GM12878 (cell line): ENCODE measurements around the gene PI16. TPM values are rescaled to one million over a fixed set of nuclear protein-coding genes. Genes with fewer than 3 reads are reported as not detected.

Experiments
- ATAC-seq: fragments of 200-7000 bp; cut with Tn5 transposase; 3 replicates; pipeline ENCODE4 v1.9.1; 2020; ENCODE audit warnings: mild to moderate bottlenecking, moderate library complexity
- BruUV-seq: library from RNA; stranded (reverse); fragments of 400-500 nt; replicated peaks from 2 replicates; lab custom pipeline; 2021; lab: Mats Ljungman, UMichigan
- CTCF ChIA-PET: fragments of 300-600 bp; sonication (Branson Sonifier 250); formaldehyde crosslinking; extraction: SDS; loops from one replicate; lab custom pipeline; 2021; ENCODE audit warnings: inconsistent platforms; lab: Yijun Ruan, JAX
- POLR2A ChIA-PET: fragments of 350-600 bp; formaldehyde crosslinking; extraction: SDS; loops from one replicate; lab custom pipeline; 2021; ENCODE audit warnings: inconsistent platforms; lab: Charles Lee
- RAD21 ChIA-PET: fragments of 300-600 bp; sonication (Branson Sonifier 250); formaldehyde crosslinking; loops from one replicate; lab custom pipeline; 2023; ENCODE audit warnings: antibody characterized with exemption; ENCODE audit not compliant: unreplicated experiment; lab: Charles Lee
- SMC1A ChIA-PET: fragments of 300-600 bp; sonication (Branson Sonifier 250); formaldehyde crosslinking; loops from one replicate; lab custom pipeline; 2023; ENCODE audit not compliant: unreplicated experiment, uncharacterized antibody; lab: Charles Lee
- DNase-seq: peaks from one replicate; pipeline ENCODE4 v3.0.0-alpha.2; 2011; ENCODE audit warnings: low read depth, low spot score
- FAIRE-seq: peaks from 3 replicates; lab custom pipeline; 2011; peaks lifted over from hg19 to GRCh38; lab: Jason Lieb, UNC
- H2AFZ ChIP-seq: 2 replicates; pipeline ENCODE4 v1.6.0; 2011; ENCODE audit warnings: low read depth, low read length, control low read depth; ENCODE audit not compliant: control insufficient read depth
- H3K27ac ChIP-seq: 2 replicates; pipeline ENCODE4 v1.5.1; 2011; ENCODE audit warnings: control low read depth; ENCODE audit not compliant: control insufficient read depth, insufficient read depth
- H3K27me3 ChIP-seq, 2 experiments: replicated peaks in 1 of 2; 2 replicates each; pipeline versions ENCODE4 v1.6.0 to v1.6.1; 2011; ENCODE audit warnings: low read length in 1 of 2; ENCODE audit not compliant: control insufficient read depth in 2 of 2, insufficient read depth in 2 of 2
- H3K36me3 ChIP-seq, 2 experiments: 2 replicates each; pipeline ENCODE4 v1.5.1; 2011; ENCODE audit warnings: low read length in 1 of 2; ENCODE audit not compliant: control insufficient read depth in 2 of 2, insufficient read depth in 2 of 2
- H3K4me1 ChIP-seq: 2 replicates; pipeline ENCODE4 v1.6.1; 2011; ENCODE audit warnings: mild to moderate bottlenecking, low read length, moderate library complexity, mixed read lengths; ENCODE audit not compliant: control insufficient read depth, insufficient read depth
- H3K4me2 ChIP-seq: 2 replicates; pipeline ENCODE4 v1.6.0; 2011; ENCODE audit warnings: control low read depth; ENCODE audit not compliant: control insufficient read depth, insufficient read depth
- H3K4me3 ChIP-seq: fragments of 200-600 bp; sonication (generic); 2 replicates; pipeline ENCODE4 v1.5.1; 2016
- H3K79me2 ChIP-seq: 2 replicates; pipeline ENCODE4 v1.6.0; 2011; ENCODE audit warnings: low read length; ENCODE audit not compliant: control insufficient read depth, insufficient read depth
- H3K9ac ChIP-seq: 2 replicates; pipeline ENCODE4 v1.8.0; 2011; ENCODE audit warnings: low read length, control low read depth, mixed read lengths; ENCODE audit not compliant: control insufficient read depth, insufficient read depth
- H3K9me3 ChIP-seq: replicated peaks from 3 replicates; pipeline ENCODE4 v1.5.1; 2011; ENCODE audit warnings: mild to moderate bottlenecking, low read length; ENCODE audit not compliant: control insufficient read depth, insufficient read depth
- H4K20me1 ChIP-seq: 2 replicates; pipeline ENCODE4 v1.6.0; 2011; ENCODE audit not compliant: control insufficient read depth, insufficient read depth
- ATF7 ChIP-seq: fragments of 450-650 bp; IDR thresholded peaks from 2 replicates; pipeline ENCODE4 v1.6.1; 2016; ENCODE audit warnings: low read depth, mild to moderate bottlenecking
- BCL3 ChIP-seq: IDR thresholded peaks from 2 replicates; pipeline ENCODE4 v1.6.1; 2011; ENCODE audit warnings: borderline replicate concordance, low read depth, mild to moderate bottlenecking, moderate library complexity, low read length; ENCODE audit not compliant: insufficient read depth, poor library complexity, severe bottlenecking
- CBX3 ChIP-seq: fragments of 200-600 bp; sonication (generic); IDR thresholded peaks from 2 replicates; pipeline ENCODE4 v1.6.1; 2016; ENCODE audit warnings: low read depth, borderline replicate concordance
- CEBPB ChIP-seq, 2 experiments: fragments of 150-350 bp in 1 of 2; IDR thresholded peaks; 2 replicates each; pipeline ENCODE4 v1.6.1; 2012 to 2014; ENCODE audit warnings: low read depth in 2 of 2, low read length in 2 of 2, borderline replicate concordance in 1 of 2, inconsistent platforms in 1 of 2
- EZH2 ChIP-seq: IDR thresholded peaks from 2 replicates; pipeline ENCODE4 v1.6.1; 2012; ENCODE audit warnings: low read depth, mild to moderate bottlenecking, control low read depth, inconsistent platforms, low read length, borderline replicate concordance; ENCODE audit not compliant: control insufficient read depth
- NR2C1 ChIP-seq: fragments of 450-650 bp; IDR thresholded peaks from 2 replicates; pipeline ENCODE4 v1.6.1; 2017; ENCODE audit warnings: antibody characterized with exemption, mild to moderate bottlenecking, moderate library complexity
- PML ChIP-seq: IDR thresholded peaks from 2 replicates; pipeline ENCODE4 v1.6.1; 2012; ENCODE audit warnings: low read length, inconsistent platforms
- RAD51 ChIP-seq: fragments of 450-650 bp; IDR thresholded peaks from 2 replicates; pipeline ENCODE4 v1.6.1; 2016; ENCODE audit warnings: moderate library complexity, mild to moderate bottlenecking, inconsistent platforms
- SMAD1 ChIP-seq: fragments of 450-650 bp; IDR thresholded peaks from 2 replicates; pipeline ENCODE4 v1.6.1; 2018; ENCODE audit warnings: mild to moderate bottlenecking, low read depth; ENCODE audit not compliant: partially characterized antibody
- ZBTB11 ChIP-seq: fragments of 450-650 bp; formaldehyde crosslinking; IDR thresholded peaks from 2 replicates; pipeline ENCODE4 v1.5.0; 2022; ENCODE audit warnings: mild to moderate bottlenecking, missing genetic modification characterization
- WGBS: methylation state at CpG from one replicate; pipeline ENCODE4 v1.1.6; 2016; ENCODE audit warnings: low lambda C conversion rate; ENCODE audit not compliant: insufficient replicate concordance, insufficient coverage; ENCODE audit errors: missing lambda C conversion rate; 5-methylcytosine and 5-hydroxymethylcytosine counted together
- in situ Hi-C: fragments of 300-500 bp; cut with MboI; formaldehyde crosslinking; loops from 9 replicates; pipeline ENCODE4 v1.14.3; 2018; ENCODE audit warnings: mixed read lengths
- intact Hi-C: fragments of 100-400 bp; cut with micrococcal nuclease; formaldehyde crosslinking; loops from one replicate; pipeline ENCODE4 v1.14.2; 2022; ENCODE audit not compliant: unreplicated experiment
- polyA plus RNA-seq, 11 experiments: library from polyadenylated mRNA; depleted of rRNA in 4 of 11; unstranded in 6 of 11; stranded (reverse) in 5 of 11; fragments of >200 nt; fragmentation: Nextera tagmentation in 4 of 11; fragmentation: Illumina TruSeq in 1 of 11; extraction: Ambion mirVana in 4 of 11; extraction: Trizol in 1 of 11; gene quantifications; 1 replicate in 1 of 11; 2 replicates in 10 of 11; pipeline versions ENCODE4 v1.2.1 to v1.2.3, GENCODE V29; 2011 to 2016; ENCODE audit warnings: inconsistent platforms in 2 of 11, missing spikeins in 2 of 11, low read depth in 1 of 11
- total RNA-seq, 4 experiments: library from RNA; depleted of rRNA in 3 of 4; stranded (reverse); fragments of >200 nt in 3 of 4; fragmentation: Illumina TruSeq in 1 of 4; extraction: Trizol in 1 of 4; gene quantifications; 2 replicates each; pipeline versions ENCODE4 v1.2.1 to v1.2.3, GENCODE V29; 2013 to 2021
- TF ChIP-seq, protein P1 (sequence below): fragments of 450-650 bp; IDR thresholded peaks from 2 replicates; pipeline ENCODE4 v1.6.1; 2017; ENCODE audit warnings: antibody characterized with exemption, mild to moderate bottlenecking, moderate library complexity
- TF ChIP-seq, protein P2 (sequence below): fragments of 450-650 bp; IDR thresholded peaks from 2 replicates; pipeline ENCODE4 v1.6.1; 2017; ENCODE audit warnings: low read depth, mild to moderate bottlenecking, moderate library complexity

PI16 gene
- total and polyA plus RNA-seq, 10 of the 15 experiments (the other 5 are each of a cell fraction or from before 2014, with no cell fraction given) = 0.08 to 0.12 TPM; not detected in 8

- TF ChIP-seq CEBPB (IDR thresholded peaks at IDR 0.05; ENCODE audit: borderline replicate concordance in 1 of 2, low read depth in 2 of 2, low read length in 2 of 2) (no peak), NR2C1 (no peak), EZH2 (no peak), ATF7 (no peak)
- TF ChIP-seq, protein P1, sequence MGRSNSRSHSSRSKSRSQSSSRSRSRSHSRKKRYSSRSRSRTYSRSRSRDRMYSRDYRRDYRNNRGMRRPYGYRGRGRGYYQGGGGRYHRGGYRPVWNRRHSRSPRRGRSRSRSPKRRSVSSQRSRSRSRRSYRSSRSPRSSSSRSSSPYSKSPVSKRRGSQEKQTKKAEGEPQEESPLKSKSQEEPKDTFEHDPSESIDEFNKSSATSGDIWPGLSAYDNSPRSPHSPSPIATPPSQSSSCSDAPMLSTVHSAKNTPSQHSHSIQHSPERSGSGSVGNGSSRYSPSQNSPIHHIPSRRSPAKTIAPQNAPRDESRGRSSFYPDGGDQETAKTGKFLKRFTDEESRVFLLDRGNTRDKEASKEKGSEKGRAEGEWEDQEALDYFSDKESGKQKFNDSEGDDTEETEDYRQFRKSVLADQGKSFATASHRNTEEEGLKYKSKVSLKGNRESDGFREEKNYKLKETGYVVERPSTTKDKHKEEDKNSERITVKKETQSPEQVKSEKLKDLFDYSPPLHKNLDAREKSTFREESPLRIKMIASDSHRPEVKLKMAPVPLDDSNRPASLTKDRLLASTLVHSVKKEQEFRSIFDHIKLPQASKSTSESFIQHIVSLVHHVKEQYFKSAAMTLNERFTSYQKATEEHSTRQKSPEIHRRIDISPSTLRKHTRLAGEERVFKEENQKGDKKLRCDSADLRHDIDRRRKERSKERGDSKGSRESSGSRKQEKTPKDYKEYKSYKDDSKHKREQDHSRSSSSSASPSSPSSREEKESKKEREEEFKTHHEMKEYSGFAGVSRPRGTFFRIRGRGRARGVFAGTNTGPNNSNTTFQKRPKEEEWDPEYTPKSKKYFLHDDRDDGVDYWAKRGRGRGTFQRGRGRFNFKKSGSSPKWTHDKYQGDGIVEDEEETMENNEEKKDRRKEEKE = no peak
Observed at GRCh38 chr6:36915599-36915998, 38.9 kb upstream of the PI16 start (continued).

GRCh38 chr6:36916126-36916525, 38.4 kb upstream of the PI16 start:
- no peaks in the 10 kb centered on the region for H3K27me3 ChIP-seq
- no peak overlapping the region for H3K9ac ChIP-seq
- H4K20me1 ChIP-seq = peaks cover 10% of the 10 kb centered on the region; the same call in 1 of the 2 replicates
- CTCF ChIA-PET = interaction anchor here (0.7 to 5.6 kb wide), 2 partner anchors 46 to 102 kb away, joined by 3 to 40 read pairs; no protein-coding TSS in a partner anchor
- FAIRE-seq (no peak), DNase-seq (no peak), ATAC-seq (no peak)
- SMC1A ChIA-PET = interaction anchor here (1.2 kb wide), 1 partner anchor 102 kb away, joined by 4 read pairs; no protein-coding TSS in a partner anchor
- peaks cover 4 to 5% of the 10 kb centered on the region in 2 experiments; a peak in 3 of 4 replicates for H3K36me3 ChIP-seq
- WGBS = 53% methylated on average over 2 of the region's 2 CpGs
- no peak overlapping the region for H3K4me3 ChIP-seq
- no peak overlapping the region for H3K4me2 ChIP-seq
- H3K79me2 ChIP-seq = no peaks in the 10 kb centered on the region
- no peak overlapping the region for H3K27ac ChIP-seq
- in situ Hi-C loops = no loop called here
- no peak overlapping the region for H2AFZ ChIP-seq
- POLR2A ChIA-PET = no interaction called here
- no TSS peak for BruUV-seq
- intact Hi-C loops = no loop called here
- H3K4me1 ChIP-seq = peaks cover 20% of the 10 kb centered on the region
- H3K9me3 ChIP-seq = no peaks in the 10 kb centered on the region
- RAD21 ChIA-PET = interaction anchor here (1.0 kb wide), 1 partner anchor 27 kb away, joined by 3 read pairs; no protein-coding TSS in a partner anchor
- TF ChIP-seq, protein P2, sequence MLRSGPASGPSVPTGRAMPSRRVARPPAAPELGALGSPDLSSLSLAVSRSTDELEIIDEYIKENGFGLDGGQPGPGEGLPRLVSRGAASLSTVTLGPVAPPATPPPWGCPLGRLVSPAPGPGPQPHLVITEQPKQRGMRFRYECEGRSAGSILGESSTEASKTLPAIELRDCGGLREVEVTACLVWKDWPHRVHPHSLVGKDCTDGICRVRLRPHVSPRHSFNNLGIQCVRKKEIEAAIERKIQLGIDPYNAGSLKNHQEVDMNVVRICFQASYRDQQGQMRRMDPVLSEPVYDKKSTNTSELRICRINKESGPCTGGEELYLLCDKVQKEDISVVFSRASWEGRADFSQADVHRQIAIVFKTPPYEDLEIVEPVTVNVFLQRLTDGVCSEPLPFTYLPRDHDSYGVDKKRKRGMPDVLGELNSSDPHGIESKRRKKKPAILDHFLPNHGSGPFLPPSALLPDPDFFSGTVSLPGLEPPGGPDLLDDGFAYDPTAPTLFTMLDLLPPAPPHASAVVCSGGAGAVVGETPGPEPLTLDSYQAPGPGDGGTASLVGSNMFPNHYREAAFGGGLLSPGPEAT = no peak
- no peak for TF ChIP-seq BCL3
- TF ChIP-seq CBX3 = no peak
- no peak for TF ChIP-seq RAD51
- no peak for TF ChIP-seq SMAD1
- no peak for TF ChIP-seq ZBTB11 (CRISPR knock-in tag)
- TF ChIP-seq PML = no peak
- TF ChIP-seq CEBPB (IDR thresholded peaks at IDR 0.05; ENCODE audit: borderline replicate concordance in 1 of 2, low read depth in 2 of 2, low read length in 2 of 2) = no peak
